ENCODE results near the gene PTPRK.

PTPRK gene

GRCh38 chr6:128311944-128312570 lies 208.3 kb downstream of the PTPRK start:
- ATAC-seq: no peak

GRCh38 chr6:128310451-128310850 lies 209.9 kb downstream of the PTPRK start:
- TF ChIP-seq, protein P1, sequence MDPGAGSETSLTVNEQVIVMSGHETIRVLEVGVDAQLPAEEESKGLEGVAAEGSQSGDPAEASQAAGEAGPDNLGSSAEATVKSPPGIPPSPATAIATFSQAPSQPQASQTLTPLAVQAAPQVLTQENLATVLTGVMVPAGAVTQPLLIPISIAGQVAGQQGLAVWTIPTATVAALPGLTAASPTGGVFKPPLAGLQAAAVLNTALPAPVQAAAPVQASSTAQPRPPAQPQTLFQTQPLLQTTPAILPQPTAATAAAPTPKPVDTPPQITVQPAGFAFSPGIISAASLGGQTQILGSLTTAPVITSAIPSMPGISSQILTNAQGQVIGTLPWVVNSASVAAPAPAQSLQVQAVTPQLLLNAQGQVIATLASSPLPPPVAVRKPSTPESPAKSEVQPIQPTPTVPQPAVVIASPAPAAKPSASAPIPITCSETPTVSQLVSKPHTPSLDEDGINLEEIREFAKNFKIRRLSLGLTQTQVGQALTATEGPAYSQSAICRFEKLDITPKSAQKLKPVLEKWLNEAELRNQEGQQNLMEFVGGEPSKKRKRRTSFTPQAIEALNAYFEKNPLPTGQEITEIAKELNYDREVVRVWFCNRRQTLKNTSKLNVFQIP (CRISPR knock-in tag; IDR thresholded peaks at IDR 0.05; ENCODE audit: borderline replicate concordance, low read depth): no peak
- TF ChIP-seq ISL1 (CRISPR knock-in tag; IDR thresholded peaks at IDR 0.05) (no peak), TOX (CRISPR knock-in tag; IDR thresholded peaks at IDR 0.05; ENCODE audit: borderline replicate concordance) (no peak), SNAI2 (CRISPR knock-in tag; IDR thresholded peaks at IDR 0.05) (no peak), TCF4 (CRISPR knock-in tag; IDR thresholded peaks at IDR 0.05; ENCODE audit: borderline replicate concordance) (no peak), ZNF8 (CRISPR knock-in tag; IDR thresholded peaks at IDR 0.05) (no peak), ARNTL (CRISPR knock-in tag; IDR thresholded peaks at IDR 0.05; ENCODE audit: borderline replicate concordance, low read depth) (no peak), BACH2 (CRISPR knock-in tag; IDR thresholded peaks at IDR 0.05; ENCODE audit: borderline replicate concordance) (no peak), PPARA (CRISPR knock-in tag; IDR thresholded peaks at IDR 0.05; ENCODE audit: borderline replicate concordance) (no peak), GLIS3 (CRISPR knock-in tag; IDR thresholded peaks at IDR 0.05) (no peak), ZFP30 (CRISPR knock-in tag; IDR thresholded peaks at IDR 0.05) (no peak), RARB (CRISPR knock-in tag; IDR thresholded peaks at IDR 0.05) (no peak), ESRRG (CRISPR knock-in tag; IDR thresholded peaks at IDR 0.05) (no peak), ZNF565 (CRISPR knock-in tag; conservative IDR thresholded peaks at IDR 0.05; ENCODE audit: low read depth) (no peak), ZFP3 (CRISPR knock-in tag; IDR thresholded peaks at IDR 0.05) (no peak)
- TF ChIP-seq, protein P2, sequence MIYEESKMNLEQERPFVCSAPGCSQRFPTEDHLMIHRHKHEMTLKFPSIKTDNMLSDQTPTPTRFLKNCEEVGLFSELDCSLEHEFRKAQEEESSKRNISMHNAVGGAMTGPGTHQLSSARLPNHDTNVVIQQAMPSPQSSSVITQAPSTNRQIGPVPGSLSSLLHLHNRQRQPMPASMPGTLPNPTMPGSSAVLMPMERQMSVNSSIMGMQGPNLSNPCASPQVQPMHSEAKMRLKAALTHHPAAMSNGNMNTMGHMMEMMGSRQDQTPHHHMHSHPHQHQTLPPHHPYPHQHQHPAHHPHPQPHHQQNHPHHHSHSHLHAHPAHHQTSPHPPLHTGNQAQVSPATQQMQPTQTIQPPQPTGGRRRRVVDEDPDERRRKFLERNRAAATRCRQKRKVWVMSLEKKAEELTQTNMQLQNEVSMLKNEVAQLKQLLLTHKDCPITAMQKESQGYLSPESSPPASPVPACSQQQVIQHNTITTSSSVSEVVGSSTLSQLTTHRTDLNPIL (CRISPR knock-in tag; IDR thresholded peaks at IDR 0.05; ENCODE audit: low read depth): no peak
- ATAC-seq: no peak; the same call in 2 of the 3 replicates

More at GRCh38 chr6:128311944-128312570, 208.3 kb downstream of the PTPRK start:
- TF ChIP-seq ZNF565 (CRISPR knock-in tag; conservative IDR thresholded peaks at IDR 0.05; ENCODE audit: low read depth): no peak
- TF ChIP-seq ESRRG (CRISPR knock-in tag; IDR thresholded peaks at IDR 0.05): no peak
- TF ChIP-seq, protein P3, sequence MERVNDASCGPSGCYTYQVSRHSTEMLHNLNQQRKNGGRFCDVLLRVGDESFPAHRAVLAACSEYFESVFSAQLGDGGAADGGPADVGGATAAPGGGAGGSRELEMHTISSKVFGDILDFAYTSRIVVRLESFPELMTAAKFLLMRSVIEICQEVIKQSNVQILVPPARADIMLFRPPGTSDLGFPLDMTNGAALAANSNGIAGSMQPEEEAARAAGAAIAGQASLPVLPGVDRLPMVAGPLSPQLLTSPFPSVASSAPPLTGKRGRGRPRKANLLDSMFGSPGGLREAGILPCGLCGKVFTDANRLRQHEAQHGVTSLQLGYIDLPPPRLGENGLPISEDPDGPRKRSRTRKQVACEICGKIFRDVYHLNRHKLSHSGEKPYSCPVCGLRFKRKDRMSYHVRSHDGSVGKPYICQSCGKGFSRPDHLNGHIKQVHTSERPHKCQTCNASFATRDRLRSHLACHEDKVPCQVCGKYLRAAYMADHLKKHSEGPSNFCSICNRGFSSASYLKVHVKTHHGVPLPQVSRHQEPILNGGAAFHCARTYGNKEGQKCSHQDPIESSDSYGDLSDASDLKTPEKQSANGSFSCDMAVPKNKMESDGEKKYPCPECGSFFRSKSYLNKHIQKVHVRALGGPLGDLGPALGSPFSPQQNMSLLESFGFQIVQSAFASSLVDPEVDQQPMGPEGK (CRISPR knock-in tag; IDR thresholded peaks at IDR 0.05; ENCODE audit: borderline replicate concordance): no peak
- TF ChIP-seq ARNTL (CRISPR knock-in tag; IDR thresholded peaks at IDR 0.05; ENCODE audit: borderline replicate concordance, low read depth): no peak
- no peak for TF ChIP-seq PPARA (CRISPR knock-in tag; IDR thresholded peaks at IDR 0.05; ENCODE audit: borderline replicate concordance)
- TF ChIP-seq RARB (CRISPR knock-in tag; IDR thresholded peaks at IDR 0.05): no peak
- TF ChIP-seq, protein P4, sequence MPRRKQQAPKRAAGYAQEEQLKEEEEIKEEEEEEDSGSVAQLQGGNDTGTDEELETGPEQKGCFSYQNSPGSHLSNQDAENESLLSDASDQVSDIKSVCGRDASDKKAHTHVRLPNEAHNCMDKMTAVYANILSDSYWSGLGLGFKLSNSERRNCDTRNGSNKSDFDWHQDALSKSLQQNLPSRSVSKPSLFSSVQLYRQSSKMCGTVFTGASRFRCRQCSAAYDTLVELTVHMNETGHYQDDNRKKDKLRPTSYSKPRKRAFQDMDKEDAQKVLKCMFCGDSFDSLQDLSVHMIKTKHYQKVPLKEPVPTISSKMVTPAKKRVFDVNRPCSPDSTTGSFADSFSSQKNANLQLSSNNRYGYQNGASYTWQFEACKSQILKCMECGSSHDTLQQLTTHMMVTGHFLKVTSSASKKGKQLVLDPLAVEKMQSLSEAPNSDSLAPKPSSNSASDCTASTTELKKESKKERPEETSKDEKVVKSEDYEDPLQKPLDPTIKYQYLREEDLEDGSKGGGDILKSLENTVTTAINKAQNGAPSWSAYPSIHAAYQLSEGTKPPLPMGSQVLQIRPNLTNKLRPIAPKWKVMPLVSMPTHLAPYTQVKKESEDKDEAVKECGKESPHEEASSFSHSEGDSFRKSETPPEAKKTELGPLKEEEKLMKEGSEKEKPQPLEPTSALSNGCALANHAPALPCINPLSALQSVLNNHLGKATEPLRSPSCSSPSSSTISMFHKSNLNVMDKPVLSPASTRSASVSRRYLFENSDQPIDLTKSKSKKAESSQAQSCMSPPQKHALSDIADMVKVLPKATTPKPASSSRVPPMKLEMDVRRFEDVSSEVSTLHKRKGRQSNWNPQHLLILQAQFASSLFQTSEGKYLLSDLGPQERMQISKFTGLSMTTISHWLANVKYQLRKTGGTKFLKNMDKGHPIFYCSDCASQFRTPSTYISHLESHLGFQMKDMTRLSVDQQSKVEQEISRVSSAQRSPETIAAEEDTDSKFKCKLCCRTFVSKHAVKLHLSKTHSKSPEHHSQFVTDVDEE (CRISPR knock-in tag; IDR thresholded peaks at IDR 0.05): no peak
- TF ChIP-seq, protein P1 (CRISPR knock-in tag; IDR thresholded peaks at IDR 0.05; ENCODE audit: borderline replicate concordance, low read depth): no peak
- no peak for TF ChIP-seq CSDC2 (CRISPR knock-in tag; IDR thresholded peaks at IDR 0.05)
- no peak for TF ChIP-seq ZC3H10 (CRISPR knock-in tag; IDR thresholded peaks at IDR 0.05)
- no peak for TF ChIP-seq BACH2 (CRISPR knock-in tag; IDR thresholded peaks at IDR 0.05; ENCODE audit: borderline replicate concordance)

DNA sequence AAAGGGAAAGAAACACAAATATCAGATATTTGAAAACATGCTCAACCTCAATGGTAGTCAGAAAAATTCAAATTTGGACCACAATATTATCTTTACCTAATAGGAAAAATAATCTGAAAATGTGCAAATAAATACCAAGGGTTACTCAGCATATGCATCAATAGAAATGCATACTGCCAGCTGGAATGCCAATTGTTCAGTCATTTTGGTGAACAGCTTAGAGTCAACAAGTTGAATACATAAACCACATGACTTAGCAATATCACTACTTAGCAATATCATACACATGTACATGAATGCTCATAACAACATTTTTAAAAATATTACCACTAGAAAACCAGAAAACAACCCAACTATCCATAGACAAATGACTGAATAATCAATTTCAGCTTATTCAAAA lies 212.7 kb downstream of the PTPRK start:
- ATAC-seq: no peak
- no peak for TF ChIP-seq PPARA (CRISPR knock-in tag; IDR thresholded peaks at IDR 0.05; ENCODE audit: borderline replicate concordance)

Data from SK-N-SH treated with all-trans-retinoic acid at 6 μM for 48 hours (cell line).